Smooth muscle cell (in vitro differentiated cells): ENCODE data around the gene DDX23. TPM values are rescaled to one million over a fixed set of nuclear protein-coding genes. Genes with fewer than 3 reads are reported as not detected.
"Not testable (repeated sequence)": the region's sequence is repeated elsewhere in the genome, so short reads cannot be mapped to it uniquely, and the experiment has no call there.

Experiments
- DNase-seq: peaks from one replicate; lab custom pipeline; 2025; ENCODE audit not compliant: unreplicated experiment; lab: John Stamatoyannopoulos, UW
- H2AFZ ChIP-seq: fragments of 200-600 bp; sonication (generic); 2 replicates; pipeline ENCODE4 v1.6.0; 2016; ENCODE audit warnings: antibody characterized with exemption, low read depth, mild to moderate bottlenecking
- H3F3A ChIP-seq: fragments of 200-600 bp; sonication (generic); 2 replicates; pipeline ENCODE4 v1.6.0; 2017; ENCODE audit warnings: antibody characterized with exemption, low read depth
- H3K27ac ChIP-seq: fragments of 200-600 bp; sonication (generic); 2 replicates; pipeline ENCODE4 v1.5.1; 2016; ENCODE audit warnings: low read depth, mild to moderate bottlenecking
- H3K27me3 ChIP-seq: fragments of 200-600 bp; sonication (generic); 2 replicates; pipeline ENCODE4 v1.6.1; 2016; ENCODE audit warnings: low read depth, mild to moderate bottlenecking
- H3K36me3 ChIP-seq: fragments of 200-600 bp; sonication (generic); 2 replicates; pipeline ENCODE4 v1.5.1; 2016; ENCODE audit warnings: low read depth
- H3K4me1 ChIP-seq: fragments of 200-600 bp; sonication (generic); 2 replicates; pipeline ENCODE4 v1.5.1; 2016; ENCODE audit warnings: low read depth
- H3K4me2 ChIP-seq: fragments of 200-600 bp; sonication (generic); 2 replicates; pipeline ENCODE4 v1.6.0; 2016; ENCODE audit warnings: mild to moderate bottlenecking
- H3K4me3 ChIP-seq: fragments of 200-600 bp; sonication (generic); 2 replicates; pipeline ENCODE4 v1.5.1; 2016; ENCODE audit warnings: mild to moderate bottlenecking
- H3K79me2 ChIP-seq: fragments of 200-600 bp; sonication (generic); 2 replicates; pipeline ENCODE4 v1.6.0; 2016; ENCODE audit warnings: low read depth, mild to moderate bottlenecking
- H3K9ac ChIP-seq: fragments of 200-600 bp; sonication (generic); 2 replicates; pipeline ENCODE4 v1.6.0; 2016; ENCODE audit warnings: low read depth
- H3K9me3 ChIP-seq: fragments of 200-600 bp; sonication (generic); replicated peaks from 2 replicates; pipeline ENCODE4 v1.5.1; 2016; ENCODE audit warnings: low read depth
- H4K20me1 ChIP-seq: fragments of 200-600 bp; sonication (generic); 2 replicates; pipeline ENCODE4 v1.6.0; 2016; ENCODE audit warnings: low read depth
- WGBS: methylation state at CpG from one replicate; pipeline ENCODE4 v1.1.7; 2016; ENCODE audit warnings: low lambda C conversion rate; 5-methylcytosine and 5-hydroxymethylcytosine counted together
- polyA plus RNA-seq: library from polyadenylated mRNA; unstranded; fragments of >200 nt; fragmentation: Nextera tagmentation; extraction: Ambion mirVana; gene quantifications from 2 replicates; pipeline ENCODE4 v1.2.1, GENCODE V29; 2016
- total RNA-seq: library from RNA; depleted of rRNA; stranded (reverse); fragments of >200 nt; gene quantifications from 2 replicates; pipeline ENCODE4 v1.2.3, GENCODE V29; 2014
- TF ChIP-seq, protein P1 (sequence below): fragments of 200-600 bp; sonication (generic); IDR thresholded peaks from 2 replicates; pipeline ENCODE4 v1.5.1; 2017; ENCODE audit warnings: borderline replicate concordance, mild to moderate bottlenecking, antibody characterized with exemption; ENCODE audit not compliant: insufficient read depth, poor library complexity, severe bottlenecking

Gene DDX23
- total and polyA plus RNA-seq, 2 experiments from 2014 or later: 41.6 to 51.7 TPM

DNA sequence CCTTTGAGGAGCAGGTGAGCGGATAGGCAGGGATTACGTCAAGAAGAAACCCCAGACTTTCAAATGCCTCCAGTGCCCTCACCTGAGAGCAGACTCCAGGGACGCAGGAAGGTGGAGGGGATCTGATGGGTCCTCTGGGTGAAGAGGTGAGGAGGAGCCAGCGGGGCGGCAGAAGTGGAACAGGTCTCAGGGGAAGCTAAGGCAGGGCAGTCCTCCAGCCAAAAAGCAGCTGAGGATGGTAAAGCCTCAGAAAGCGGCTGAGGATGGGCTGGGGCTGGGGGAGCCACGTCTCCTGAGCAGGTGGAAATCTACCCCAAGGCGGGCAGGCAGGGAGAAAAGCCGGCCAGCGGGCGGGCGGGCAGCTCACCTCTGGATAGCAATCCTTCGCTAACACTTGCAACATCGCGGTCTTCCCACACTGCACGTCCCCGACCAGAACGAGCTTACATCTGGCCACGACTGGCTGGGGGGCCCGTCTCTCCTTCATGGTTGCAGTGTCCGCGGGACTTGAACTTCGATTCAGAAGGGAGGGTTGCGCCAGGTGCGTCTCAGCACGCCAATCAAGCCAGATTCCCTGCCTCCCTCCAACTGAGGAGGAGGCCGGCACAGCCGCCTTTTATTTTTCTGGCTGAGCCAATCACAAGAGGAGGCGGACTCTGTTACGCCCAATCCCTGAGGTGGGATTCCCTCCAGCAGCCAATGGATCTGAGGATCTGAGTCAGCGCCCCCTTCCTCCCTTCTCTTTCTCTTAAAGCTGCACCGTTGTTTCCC, 13.5 kb upstream of the DDX23 start, which contains the start of gene RND1:
RND1 (minus strand) TSS at position 590 of the 771 bp plus-strand sequence; CDS start at position 487, 103 bp downstream.
- Histone ChIP-seq H3K79me2 (no peaks in the 10 kb centered on the region), H3F3A (no peaks in the 10 kb centered on the region), H3K27me3 (peaks cover 25% of the 10 kb centered on the region), H4K20me1 (no peaks in the 10 kb centered on the region), H3K27ac (no peak within 1 kb of the TSS), H3K4me2 (peak within 1 kb of the TSS; percentile 92), H3K4me1 (peaks cover 20% of the 10 kb centered on the region), H3K36me3 (no peaks in the 10 kb centered on the region), H2AFZ (peak within 1 kb of the TSS; percentile 90), H3K4me3 (peak within 1 kb of the TSS; percentile 69), H3K9me3 (no peaks in the 10 kb centered on the region), H3K9ac (no peak within 1 kb of the TSS)
- 3% methylated on average over 31 of the region's 32 CpGs for WGBS
- peak; percentile 40 for DNase-seq
- TF ChIP-seq, protein P1, sequence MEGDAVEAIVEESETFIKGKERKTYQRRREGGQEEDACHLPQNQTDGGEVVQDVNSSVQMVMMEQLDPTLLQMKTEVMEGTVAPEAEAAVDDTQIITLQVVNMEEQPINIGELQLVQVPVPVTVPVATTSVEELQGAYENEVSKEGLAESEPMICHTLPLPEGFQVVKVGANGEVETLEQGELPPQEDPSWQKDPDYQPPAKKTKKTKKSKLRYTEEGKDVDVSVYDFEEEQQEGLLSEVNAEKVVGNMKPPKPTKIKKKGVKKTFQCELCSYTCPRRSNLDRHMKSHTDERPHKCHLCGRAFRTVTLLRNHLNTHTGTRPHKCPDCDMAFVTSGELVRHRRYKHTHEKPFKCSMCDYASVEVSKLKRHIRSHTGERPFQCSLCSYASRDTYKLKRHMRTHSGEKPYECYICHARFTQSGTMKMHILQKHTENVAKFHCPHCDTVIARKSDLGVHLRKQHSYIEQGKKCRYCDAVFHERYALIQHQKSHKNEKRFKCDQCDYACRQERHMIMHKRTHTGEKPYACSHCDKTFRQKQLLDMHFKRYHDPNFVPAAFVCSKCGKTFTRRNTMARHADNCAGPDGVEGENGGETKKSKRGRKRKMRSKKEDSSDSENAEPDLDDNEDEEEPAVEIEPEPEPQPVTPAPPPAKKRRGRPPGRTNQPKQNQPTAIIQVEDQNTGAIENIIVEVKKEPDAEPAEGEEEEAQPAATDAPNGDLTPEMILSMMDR: no peak

DNA sequence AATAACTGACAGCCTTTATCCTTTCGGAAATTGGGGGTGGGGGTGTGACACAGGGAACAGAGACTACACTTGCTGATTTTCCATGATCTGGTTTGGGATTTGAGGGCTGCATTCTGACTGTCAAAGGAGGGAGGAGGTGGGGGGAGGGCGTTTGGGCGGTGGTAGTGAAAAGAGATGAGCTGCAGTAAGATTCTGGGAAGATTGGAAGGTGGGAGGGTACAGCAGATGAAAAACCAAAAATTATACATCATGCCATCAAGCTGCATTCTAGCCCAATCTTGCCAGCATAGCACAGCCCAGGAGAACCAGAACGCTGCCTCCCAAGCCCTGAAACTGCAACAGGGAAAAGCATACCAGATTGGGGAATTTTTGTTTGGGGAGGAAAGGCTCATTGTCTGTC, 11.3 kb upstream of the DDX23 start:
- Histone ChIP-seq H3K9me3 (no peaks in the 10 kb centered on the region), H4K20me1 (no peaks in the 10 kb centered on the region), H3K4me2 (no peak overlapping the region), H3K36me3 (no peaks in the 10 kb centered on the region), H3K27me3 (peaks cover 25% of the 10 kb centered on the region), H3K4me1 (peaks cover 20% of the 10 kb centered on the region), H3K27ac (no peak overlapping the region), H3F3A (no peaks in the 10 kb centered on the region), H3K9ac (no peak overlapping the region), H2AFZ (no peak overlapping the region), H3K4me3 (no peak overlapping the region), H3K79me2 (no peaks in the 10 kb centered on the region)
- WGBS: 74% methylated on average over 4 of the region's 4 CpGs
- TF ChIP-seq, protein P1: no peak
- no peak for DNase-seq

DNA sequence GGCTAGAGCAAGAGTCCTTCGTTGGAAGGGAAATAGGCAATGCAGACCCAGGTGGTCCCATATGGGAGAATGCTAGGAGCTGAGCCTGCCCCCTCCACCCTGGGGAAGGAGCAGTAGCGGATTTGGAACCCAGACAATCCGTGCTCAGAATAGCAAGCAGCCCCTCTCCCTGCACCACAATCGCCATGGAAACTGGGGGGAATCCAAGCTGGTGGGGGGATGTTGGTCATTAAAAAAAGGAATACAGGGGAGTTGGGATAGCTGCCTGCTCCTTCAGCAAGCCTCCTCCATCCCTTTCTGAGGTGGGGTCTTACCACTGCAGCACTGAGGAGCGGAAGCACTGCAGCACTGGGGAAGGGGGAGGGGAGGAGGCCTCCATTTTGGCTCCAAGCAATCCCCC, 10.8 kb upstream of the DDX23 start:
- Histone ChIP-seq H3K79me2 (no peaks in the 10 kb centered on the region), H3F3A (no peaks in the 10 kb centered on the region), H3K4me3 (no peak overlapping the region), H3K27me3 (peaks cover 25% of the 10 kb centered on the region), H3K36me3 (no peaks in the 10 kb centered on the region), H3K9me3 (no peaks in the 10 kb centered on the region), H2AFZ (no peak overlapping the region), H3K27ac (no peak overlapping the region), H4K20me1 (no peaks in the 10 kb centered on the region), H3K4me1 (peaks cover 20% of the 10 kb centered on the region), H3K9ac (no peak overlapping the region), H3K4me2 (no peak overlapping the region)
- WGBS: 88% methylated on average over 5 of the region's 5 CpGs
- no peak for DNase-seq
- TF ChIP-seq, protein P1: no peak

DNA sequence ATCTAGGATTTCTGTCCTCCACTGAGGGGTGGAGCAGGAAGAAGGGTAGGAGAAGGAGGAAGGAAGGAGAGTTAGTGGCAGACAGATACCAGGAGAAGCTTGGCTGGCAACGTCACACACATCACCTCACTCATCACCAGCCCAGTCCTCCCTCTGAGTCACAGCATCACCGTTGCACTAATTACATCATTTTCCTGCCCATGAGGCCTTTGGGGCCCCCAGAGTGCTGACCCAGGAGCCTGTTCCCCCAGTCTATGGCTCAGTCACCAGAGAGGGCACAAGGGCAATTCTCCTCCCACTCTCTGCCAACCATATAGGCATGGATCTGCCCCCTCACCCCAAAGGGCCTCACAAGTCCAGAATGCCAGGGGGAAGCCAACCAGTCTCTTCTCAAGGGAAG, 9.1 kb upstream of the DDX23 start:
- no peak overlapping the region for H3K4me3 ChIP-seq
- no peak overlapping the region for H3K4me2 ChIP-seq
- peaks cover 17% of the 10 kb centered on the region for H3K4me1 ChIP-seq
- DNase-seq: no peak
- no peaks in the 10 kb centered on the region for H3K9me3 ChIP-seq
- H3K79me2 ChIP-seq: no peaks in the 10 kb centered on the region
- no peaks in the 10 kb centered on the region for H3K36me3 ChIP-seq
- no peak overlapping the region for H3K9ac ChIP-seq
- no peaks in the 10 kb centered on the region for H3F3A ChIP-seq
- H2AFZ ChIP-seq: no peak overlapping the region
- 58% methylated on average over 2 of the region's 2 CpGs for WGBS
- TF ChIP-seq, protein P1: no peak
- H4K20me1 ChIP-seq: no peaks in the 10 kb centered on the region
- H3K27me3 ChIP-seq: peaks cover 25% of the 10 kb centered on the region
- no peak overlapping the region for H3K27ac ChIP-seq

DNA sequence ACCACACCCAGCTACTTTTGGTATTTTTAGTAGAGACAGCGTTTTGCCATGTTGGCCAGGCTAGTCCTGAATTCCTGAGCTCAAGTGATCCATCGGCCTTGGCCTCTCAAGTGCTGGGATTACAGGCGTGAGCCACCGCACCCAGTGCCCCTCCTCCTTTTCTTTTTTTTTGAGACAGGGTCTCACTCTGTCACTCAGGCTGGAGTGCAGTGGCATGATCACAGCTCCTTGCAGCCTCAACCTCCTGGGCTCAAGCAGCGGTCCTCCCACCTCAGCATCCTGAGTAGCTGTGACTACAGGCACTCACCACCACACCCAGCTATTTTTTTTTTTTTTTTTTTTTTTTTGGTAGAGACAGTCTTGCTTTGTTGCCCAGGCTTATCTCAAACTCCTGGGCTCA, 8.3 kb upstream of the DDX23 start:
- H3K79me2 ChIP-seq: not testable (repeated sequence)
- peaks cover 13% of the 10 kb centered on the region for H3K4me1 ChIP-seq
- WGBS: 90% methylated on average over 5 of the region's 5 CpGs

More for the DNA sequence above, 8.3 kb upstream of the DDX23 start:
- H3K36me3 ChIP-seq, H2AFZ ChIP-seq, H3K4me2 ChIP-seq, H3K9ac ChIP-seq, H4K20me1 ChIP-seq, H3K27ac ChIP-seq, H3K9me3 ChIP-seq, H3K4me3 ChIP-seq, H3F3A ChIP-seq, DNase-seq: not testable (repeated sequence)
- H3K27me3 ChIP-seq: peaks cover 25% of the 10 kb centered on the region
